ENCODE results near the gene PRPF6.
"Not testable (repeated sequence)": the region's sequence is repeated elsewhere in the genome, so short reads cannot be mapped to it uniquely, and the experiment has no call there.

PRPF6 gene

DNA sequence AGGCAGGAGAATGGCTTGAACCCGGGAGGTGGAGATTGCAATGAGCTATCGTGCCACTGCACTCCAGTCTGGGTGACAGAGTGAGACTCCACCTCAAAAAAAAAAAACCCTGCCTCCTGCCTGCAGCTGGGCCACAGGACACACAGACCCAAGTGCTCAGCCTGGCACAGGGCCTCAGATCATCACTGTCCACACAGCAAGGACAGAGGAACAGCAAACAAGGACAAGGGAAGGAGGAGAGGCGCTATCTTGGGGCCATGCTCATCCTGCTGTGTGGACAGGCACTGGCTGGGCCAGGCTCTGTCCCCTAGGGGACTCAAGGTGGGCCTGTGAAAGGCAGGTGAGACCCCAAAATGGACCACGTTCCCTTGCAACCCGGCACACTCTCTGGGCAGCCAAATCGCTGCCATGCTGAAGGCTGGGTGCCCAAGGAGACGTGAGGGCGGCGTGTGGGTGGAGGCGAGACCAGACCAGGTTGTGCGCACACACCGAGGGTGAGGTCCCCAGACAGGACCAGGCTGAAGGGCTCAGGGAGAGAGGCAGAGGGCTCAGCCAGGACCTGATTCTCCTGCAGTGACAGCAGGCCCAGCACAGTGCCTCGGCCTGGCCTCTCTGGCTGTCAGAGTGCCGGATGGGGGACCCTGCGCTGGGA, 33.8 kb upstream of the PRPF6 start:
- DNase-seq: no peak

DNA sequence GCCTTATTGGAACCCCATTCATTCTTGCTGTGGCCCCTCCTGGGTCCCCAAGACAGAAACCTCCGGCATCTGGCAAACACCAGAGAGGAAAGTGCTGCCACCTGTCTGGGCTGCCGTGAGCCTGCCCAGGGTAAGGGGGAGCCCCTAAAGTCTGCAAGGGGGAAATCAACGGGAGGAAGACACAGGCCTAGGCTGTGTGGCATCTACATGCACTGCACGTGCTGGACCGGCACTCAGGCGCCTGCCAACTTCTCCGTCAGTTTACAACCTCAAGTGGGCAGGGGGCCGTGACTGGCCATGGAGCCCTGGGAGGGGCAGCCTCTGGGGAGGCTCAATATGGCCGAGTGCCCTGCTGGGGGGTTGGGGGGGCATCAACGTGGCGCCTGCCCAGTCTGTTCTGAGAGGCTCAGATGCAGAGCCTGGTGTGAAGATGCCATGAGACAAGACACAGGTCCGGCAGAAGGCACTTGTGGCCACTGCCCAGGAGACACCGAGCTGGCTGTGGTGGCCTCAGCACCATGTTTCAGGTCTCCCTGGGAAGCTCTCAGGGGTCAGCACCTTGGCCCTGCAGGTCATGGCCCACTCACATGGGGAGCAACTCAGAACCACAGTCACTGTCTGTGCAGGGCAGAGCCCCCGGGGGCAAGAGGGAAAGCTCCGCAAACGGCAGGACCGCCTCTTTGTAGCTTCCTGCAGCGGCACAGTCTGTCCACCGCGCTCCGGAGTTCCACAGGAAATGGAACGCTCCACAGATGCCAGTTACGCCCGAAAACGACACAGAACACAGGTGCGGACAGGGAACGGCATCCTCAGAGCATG, 33.1 kb upstream of the PRPF6 start:
- DNase-seq: no peak

DNA sequence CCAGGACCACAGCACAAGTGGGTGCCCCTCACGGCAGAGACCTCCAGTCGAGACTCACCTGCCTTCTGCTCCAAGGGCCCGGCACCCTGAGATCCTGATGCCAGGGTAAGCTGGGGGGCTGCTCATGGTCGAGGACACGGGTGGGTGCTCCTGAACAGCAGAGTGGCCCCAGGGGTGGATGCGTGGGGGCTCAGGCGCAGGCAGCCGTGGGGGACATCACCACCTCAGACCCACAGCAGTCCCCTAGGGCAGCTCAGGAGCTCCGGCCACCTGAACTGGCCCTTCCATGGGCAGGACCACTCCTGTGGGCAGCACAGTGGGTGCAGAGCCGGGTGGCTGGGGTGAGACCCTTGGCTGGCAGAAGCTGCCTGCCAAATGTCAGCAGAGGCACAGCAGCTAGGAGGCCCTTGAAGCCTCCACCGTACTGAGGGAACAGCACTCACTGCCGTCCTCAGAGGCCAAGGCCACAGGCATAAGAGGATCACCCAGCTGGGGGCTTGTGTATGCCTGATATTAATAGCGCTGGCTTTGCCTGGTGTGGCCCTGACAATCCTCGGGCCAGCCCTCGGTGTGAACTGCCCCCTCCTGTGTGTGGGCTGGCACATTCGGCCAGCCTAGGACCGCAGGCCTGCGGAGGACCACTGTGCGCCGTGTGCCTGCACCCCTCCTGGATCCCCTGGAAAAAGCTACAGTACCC, 30.1 kb upstream of the PRPF6 start:
- no peak for DNase-seq

DNA sequence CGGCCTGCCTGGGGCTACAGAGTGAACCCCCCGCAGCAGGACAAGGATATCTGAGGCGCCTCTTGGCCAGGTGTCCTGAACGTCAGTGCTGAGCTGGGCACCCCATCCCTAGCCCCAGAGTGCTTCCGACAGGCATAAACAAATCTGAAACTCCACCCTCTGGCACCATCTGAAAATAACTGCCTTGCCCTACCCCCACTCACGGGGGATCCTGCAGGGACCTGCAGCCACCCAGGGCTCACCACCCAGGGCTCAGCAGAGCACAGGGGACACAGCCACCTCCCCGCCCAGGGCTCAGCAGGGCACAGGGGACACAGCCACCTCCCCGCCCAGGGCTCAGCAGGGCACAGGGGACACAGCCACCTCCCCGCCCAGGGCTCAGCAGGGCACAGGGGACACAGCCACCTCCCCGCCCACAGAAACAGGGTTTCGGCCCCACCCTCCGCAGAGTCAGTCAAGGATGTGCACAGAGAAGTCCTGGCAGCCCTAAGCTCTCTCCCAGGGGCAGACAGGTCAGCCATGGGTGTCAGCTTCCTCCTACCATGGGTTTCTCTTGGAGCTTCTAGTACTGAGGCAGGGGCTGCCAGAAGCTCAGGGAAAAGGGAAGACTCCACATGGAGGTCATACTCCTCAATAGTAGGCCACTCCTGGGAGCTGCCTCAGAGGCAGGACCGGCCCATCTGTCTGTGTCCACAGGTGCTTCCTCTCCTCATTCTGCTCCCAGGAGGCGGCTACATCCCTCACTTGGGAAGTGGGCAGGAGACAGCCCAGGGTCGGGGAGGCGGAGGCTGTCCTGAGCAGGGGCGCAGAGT, 29.3 kb upstream of the PRPF6 start:
- no peak for DNase-seq

DNA sequence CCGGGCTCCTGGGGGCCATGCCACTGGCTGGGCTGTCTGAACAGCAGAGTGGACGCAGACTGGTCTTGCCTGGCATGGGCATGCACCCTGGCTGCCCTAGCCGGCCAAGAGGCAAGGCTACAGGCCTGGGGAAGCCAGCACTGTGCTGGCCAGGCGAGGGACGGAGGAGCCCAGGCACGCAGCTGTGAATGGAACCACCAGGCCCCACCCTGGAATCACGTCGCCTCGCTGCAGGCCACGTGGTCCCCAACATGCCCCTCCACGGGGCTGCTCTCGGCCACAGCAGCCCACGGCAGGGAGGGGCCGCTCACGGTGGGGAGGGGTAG, 28.8 kb upstream of the PRPF6 start:
- no peak for DNase-seq

DNA sequence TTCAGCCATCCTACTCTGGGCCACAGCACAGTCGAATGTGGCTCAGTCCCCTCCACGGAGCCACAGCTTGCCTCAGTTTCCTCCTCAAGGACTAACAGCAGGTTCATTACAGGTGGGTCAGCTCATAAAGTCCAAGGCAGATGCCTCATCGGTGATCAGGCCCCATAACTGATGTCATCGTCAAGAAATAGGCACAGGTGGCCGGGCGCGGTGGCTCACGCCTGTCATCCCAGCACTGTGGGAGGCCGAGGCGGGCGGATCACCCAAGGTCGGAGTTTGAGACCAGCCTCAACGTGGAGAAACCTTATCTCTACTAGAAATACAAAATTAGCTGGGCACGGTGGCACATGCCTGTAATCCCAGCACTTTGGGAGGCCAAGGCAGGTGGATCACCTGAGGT, 28.2 kb upstream of the PRPF6 start:
- DNase-seq: no peak

DNA sequence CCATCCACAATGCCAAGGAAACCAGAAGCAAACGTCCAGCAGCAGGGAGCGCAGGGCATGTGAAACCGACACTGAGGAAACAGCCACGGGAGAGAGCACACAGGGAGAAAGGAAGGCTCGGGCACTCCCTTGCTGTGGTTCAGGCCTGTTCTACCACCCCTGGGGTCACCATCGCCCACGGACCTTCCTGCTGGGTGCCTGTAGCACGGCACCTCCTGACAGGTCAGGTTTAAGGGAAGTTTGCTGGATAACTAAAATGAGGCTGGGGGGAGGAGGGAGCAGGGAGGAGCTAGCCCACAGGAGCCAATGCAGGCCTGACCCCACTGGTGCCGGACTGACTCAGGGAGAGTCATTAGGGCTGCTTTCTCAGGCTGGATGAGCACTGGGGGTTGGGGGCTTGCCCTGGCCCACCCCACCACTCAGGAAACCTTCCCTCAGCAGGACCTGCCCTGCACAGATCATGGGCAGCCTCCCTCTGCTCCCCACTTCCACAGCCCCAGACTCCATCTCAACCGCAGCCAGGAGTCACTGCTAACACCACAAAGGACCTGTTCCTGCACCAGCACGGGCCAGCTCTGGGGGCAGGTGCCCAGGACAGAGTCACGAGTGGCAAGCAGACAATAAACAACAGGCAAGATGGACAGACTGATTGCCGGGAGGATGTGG, 27.0 kb upstream of the PRPF6 start:
- DNase-seq: no peak

DNA sequence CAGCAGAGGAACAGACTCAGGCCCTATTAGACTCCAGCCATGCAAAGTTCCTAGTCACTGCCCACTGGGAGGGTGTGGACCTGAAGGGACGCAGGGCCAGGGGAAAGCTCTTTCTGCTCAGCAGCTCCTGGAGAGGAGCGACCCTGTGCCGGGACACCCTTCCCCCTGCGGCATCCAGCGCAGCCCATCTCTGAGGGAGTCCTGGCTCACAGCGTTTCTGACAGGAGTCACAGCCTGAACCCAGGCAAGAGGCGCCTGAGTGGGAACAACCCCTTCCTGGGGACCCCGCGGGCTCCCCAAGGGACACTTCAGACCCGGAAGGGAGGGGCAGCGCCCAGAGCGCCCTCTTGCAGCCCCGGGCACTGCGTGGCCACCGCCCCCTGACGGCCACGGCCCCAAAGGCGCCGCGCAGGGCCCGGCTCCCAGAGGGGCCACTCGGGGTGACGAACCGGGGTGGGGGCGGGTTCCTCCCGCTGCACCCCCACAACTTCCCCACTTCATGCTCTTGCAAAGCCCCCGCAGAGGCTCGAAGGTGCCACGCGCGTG, 25.6 kb upstream of the PRPF6 start:
- DNase-seq: peak; percentile 32

DNA sequence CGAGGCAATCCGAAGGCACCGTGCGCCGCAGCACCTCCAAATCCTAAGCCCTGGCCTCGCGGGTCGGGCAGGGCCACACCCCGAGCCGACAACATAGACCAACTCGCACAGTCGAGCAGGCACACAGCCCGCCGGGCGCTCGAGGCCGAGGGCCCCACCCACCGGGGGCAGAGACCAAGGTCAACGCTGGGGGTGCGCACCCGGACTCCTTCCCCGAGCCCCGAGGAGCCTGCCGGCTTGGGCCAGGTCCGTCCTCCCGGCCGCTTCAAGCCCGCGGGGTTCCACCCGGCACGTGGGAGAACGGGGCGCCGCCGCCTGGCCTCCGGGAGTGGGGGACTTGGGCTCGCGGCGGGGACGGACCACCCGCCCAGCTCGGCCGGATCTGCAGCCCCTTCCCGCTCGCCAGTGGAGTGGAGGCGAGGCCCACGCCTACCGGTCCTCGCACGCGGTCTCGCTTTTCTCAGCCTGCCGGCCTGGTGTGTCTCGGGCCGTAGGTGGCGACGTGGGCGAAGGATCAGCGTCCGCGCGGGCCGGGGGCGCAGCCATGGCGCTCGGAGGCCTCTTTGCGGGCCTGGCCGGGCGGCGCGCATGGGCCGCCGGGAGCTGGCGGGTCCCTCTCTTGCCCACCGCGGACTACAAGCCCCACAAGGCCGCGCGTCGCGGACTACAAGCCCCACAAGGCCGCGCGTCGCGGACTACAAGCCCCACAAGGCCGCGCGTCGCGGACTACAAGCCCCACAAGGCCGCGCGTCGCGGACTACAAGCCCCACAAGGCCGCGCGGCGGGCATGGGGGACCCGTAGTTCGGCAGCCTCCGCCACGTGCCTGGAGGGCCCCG, 24.9 kb upstream of the PRPF6 start, which contains the start of gene UCKL1:
TSS of gene UCKL1 (minus strand) at position 590 of the 837 bp plus-strand sequence. CDS start at position 546, 44 bp downstream.
- peak; percentile 91 for DNase-seq

DNA sequence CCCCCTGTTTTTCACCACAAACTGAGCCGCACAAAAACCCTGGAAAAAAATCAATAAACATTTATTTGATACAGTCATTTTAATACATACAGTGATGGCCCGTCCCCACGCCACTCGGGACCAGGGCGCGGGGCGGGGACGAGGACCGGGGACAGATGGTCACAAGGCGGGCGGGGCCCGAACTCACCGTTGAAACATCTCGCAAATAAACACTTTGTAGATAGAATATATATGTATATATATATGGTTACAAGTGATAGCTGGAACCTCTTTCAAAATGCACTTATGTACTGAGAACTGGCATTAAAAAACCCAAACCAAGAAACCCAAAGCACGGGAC, 24.3 kb upstream of the PRPF6 start:
- no peak for DNase-seq

DNA sequence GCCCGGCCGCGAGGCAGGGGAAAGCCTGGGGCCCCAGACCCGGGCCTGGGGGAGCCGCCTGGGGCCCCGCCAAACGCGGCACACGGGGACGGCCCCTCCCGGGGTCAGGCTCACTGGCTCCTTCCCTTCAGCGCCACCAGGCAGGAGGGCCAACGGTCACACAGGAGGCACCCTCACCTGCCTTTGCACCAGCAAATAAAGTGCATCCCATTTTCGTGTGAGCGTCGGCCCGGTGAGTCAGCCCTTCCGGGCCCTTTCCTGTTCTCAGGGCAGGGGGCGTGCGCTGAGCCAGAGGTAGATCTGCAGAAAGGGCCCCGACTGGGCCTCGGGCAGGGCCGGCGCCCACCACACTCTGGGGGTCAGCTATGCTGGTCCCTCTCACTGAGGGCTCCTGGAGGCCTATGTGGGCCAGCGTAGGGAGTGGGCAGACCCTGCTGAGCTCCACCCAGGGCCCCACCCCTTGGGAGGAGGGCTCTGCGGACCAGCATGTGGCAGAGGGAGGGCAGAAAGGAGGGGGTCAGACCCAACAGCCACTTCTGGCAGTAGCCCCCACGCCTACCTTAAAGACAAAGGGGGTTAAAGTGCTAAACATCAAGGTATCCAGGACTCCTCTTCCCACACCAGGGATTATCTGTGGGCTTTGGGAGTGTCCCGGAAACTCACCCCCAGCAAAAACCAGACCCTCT, 23.8 kb upstream of the PRPF6 start:
- DNase-seq: peak; percentile 87

DNA sequence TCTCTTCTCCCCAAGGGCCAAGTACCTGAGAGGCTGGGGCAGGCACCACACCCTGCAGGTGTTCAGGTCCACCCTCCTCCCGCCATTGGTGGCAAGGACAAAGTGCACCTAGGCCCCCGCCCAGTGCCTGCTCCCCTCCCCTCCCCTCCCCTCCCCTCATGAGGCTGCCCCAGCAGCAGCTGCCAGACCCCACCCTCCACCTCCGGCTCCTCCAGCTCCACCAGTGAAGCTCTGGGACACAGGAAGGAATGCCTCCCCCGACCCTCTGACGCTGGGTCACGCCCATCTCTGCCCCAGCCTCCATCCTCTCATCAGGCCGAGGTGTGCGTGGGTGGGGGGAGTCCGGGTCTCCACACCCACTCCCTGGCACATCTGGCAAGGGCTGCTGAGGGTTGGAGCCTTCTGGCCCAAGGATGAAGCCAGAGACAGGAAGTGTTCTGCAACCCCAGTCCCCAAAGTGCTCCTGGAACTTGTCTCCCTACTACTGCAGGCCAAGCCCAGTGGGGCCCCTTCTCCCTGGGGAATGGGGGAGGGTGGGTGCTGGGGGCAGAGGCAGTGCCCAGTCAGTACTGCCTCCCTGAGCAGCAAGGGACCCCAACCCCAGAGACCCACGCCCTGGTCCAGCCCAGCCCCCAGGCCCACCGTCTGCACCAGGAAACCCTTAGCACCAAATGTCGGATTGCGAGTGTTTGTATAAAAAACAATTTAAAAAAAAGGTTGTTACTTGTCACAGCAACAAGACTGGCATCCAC, 23.1 kb upstream of the PRPF6 start:
- peak; percentile 90 for DNase-seq

DNA sequence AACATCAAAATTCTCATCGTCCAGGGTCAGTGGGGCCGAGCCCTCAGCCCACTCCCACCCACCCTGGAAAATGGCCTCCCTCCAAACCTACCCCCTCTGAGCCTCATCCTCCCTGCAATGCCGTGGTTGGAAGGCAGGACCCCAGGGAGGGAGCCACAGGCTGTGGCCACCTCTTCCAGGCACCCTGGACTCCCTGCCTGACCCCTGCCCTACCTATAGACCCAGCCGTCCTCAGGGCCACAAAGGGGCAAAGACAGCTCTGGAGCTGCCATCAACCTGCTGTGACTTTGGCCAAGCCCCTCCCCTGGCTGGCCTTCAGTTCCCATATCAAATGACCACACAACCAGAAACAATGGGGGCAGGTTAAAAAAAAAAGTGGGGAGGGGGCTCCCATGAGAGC, 22.5 kb upstream of the PRPF6 start:
- DNase-seq: no peak

DNA sequence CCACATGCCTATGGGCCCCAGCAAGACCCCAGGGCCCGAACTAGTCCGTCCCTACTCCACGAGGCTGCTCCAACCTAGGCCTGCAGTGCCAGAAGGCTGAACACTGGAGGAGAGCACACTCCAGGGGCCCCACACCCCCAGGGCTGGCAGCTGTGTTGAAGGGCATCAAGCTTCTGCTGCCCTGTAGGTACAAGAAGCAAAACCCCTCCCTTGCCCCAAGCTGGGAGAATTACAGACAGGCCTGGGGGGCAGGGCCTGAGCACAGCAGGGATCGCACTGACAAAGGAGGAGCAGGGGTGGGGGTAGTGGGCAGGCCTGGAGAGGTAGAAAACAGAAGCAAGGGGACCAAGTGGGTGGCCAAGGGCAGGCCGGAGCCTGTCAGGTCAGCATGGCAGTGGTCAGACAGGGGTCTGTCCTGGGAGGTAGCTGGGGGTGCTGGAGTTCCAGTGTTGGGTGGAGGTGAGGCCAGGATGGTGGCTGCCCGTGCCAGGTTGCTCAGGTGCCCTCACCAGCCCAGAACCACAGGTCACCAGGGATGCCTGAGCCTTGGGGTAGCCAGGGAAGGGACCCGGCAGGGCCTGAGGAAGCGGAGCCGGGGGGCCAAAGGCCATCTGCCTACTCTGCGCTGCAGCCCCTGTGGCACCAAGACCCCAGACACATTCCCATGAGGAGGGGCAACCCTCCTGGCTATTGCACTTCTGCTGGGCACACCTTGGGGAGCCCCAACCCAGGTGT, 21.8 kb upstream of the PRPF6 start:
- DNase-seq: peak; percentile 77

DNA sequence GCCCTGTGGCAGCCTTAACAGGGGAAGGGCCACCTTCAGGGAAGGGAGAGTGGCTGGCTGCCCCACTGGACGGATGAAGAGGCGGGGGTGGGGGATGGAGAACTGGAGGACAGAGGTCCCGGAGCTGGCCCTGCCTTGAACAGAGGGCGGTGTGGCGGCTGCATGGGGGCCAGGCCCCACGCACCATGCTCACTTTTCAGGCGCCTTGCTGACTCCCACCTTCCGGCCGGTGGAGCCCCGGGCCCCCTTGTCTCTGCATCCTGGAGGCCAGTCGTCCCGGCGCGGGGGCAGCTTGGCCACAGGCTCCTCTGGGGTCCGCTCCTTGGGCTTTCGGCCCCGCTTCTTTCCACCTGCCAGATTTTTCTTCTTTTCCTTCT, 21.2 kb upstream of the PRPF6 start:
- DNase-seq: no peak

DNA sequence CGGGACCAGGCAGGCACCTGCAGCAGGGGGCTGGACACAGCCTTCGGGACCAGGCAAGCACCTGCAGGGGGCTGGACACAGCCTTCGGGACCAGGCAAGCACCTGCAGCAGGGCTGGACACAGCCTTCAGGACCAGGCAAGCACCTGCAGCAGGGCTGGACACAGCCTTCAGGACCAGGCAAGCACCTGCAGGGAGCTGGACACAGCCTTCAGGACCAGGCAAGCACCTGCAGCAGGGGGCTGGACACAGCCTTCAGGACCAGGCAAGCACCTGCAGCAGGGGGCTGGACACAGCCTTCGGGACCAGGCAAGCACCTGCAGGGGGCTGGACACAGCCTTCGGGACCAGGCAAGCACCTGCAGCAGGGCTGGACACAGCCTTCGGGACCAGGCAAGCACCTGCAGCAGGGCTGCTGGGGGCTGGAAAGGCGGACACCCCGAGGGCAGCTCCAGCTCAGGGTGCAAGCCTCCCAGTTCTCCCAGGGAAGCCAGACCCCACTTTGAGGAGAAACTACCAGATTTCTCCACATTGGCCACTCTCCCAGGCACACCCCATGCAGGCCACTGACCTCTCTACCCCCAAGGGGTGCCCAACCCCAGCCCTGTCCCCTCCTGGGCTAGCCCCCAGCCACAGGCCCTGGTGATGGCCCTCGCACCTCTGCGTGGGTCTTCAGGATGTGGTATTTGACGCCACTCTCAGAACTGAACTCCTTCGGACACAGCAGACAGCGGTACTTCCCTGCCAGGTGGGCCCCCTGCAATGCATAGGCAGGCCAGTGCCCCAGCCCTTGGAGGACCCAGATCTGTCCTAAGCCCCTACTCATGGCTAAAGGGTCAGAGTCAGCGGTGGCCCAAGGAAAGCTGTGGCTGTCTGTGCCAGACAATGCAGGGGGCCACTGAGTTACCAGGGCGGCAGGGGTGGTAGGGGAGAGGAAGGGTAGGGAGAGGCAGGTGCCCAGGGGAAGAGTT, 20.0 kb upstream of the PRPF6 start:
- not testable (repeated sequence) for DNase-seq

DNA sequence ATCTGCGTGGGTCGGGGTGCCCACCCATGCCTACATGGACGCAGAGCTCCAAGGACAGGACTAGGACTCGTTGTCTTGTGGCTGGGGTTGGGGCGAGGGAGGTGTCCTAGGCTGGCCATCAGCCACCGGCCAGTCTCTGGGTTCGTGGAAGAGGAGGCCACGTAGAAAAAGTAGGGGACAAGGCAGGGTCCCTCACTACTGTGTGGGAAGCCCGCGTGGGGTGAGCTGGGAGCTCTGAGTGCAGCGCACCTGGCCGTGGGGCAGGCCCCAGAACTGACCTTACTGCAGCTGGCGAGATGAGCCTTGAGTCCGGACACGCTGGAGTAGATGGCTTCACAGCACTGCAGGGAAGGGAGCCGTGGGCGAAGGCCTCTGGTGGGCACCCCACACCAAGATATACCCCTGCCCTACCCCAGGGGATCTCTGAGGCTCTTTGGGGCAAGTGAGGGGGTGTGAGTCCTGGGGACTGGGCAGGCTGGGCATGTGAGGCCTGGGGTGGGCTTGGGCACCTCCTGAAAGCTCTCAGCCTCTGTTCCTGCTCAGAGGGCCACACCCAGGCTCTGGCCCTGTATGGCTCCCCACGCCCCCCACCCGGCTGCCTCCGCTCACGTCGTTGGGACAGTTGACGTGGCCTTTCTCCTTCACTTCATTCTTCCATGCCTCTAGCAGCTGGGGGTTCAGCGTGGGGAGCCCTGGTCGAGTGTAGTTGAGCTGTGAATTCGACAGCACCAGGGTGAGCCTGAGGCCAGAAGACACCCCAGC, 19.1 kb upstream of the PRPF6 start:
- no peak for DNase-seq

Measured in NCI-H69 (cell line).